Tibial nerve (tissue), 3 donors: Measurements from ENCODE around the gene ATOH8.

ENCODE experiments used
- CTCF ChIP-seq, 5 experiments: fragments of 200-600 bp in 3 of 5; fragments of 450-650 bp in 2 of 5; sonication (generic) in 3 of 5; IDR thresholded peaks; one replicate each; pipeline ENCODE4 v1.5.1; 2016 to 2019; ENCODE audit warnings: antibody characterized with exemption in 5 of 5, mild to moderate bottlenecking in 3 of 5, moderate library complexity in 2 of 5
- POLR2A ChIP-seq, 2 donors: fragments of 450-650 bp; IDR thresholded peaks; one replicate each; pipeline ENCODE4 v1.6.1; 2017; ENCODE audit warnings: antibody characterized with exemption in 2 of 2, mild to moderate bottlenecking in 2 of 2, moderate library complexity in 2 of 2

GRCh38 chr2:85712849-85713612, 40.8 kb upstream of the ATOH8 start:
- TF ChIP-seq CTCF (IDR thresholded peaks at IDR 0.05) (no peak), POLR2A (IDR thresholded peaks at IDR 0.05) (peak in 1 of 2 donors; percentile 13)
